Measurements from ENCODE around the gene ILRUN. TPM values are rescaled to one million over a fixed set of nuclear protein-coding genes. Genes with fewer than 3 reads are reported as not detected.
"Not testable (repeated sequence)": the region's sequence is repeated elsewhere in the genome, so short reads cannot be mapped to it uniquely, and the experiment has no call there.

Gene ILRUN
- total and polyA plus RNA-seq, 8 donors, result 43.7 to 82.9 (median 48.3) TPM

GRCh38 chr6:34664256-34664971, 32.2 kb downstream of the ILRUN start:
- DNase-seq (no peak), ATAC-seq (no peak)
- H3K9me3 ChIP-seq, result no peaks in the 10 kb centered on the region
- intact Hi-C loops (cut with DNase I), result no loop called here
- H3K4me3 ChIP-seq, result no peak overlapping the region
- TF ChIP-seq CTCF (IDR thresholded peaks at IDR 0.05), result no peak
- no peaks in the 10 kb centered on the region for H3K27me3 ChIP-seq
- H3K27ac ChIP-seq, result peak overlapping the region; percentile 65 to 75
- no peaks in the 10 kb centered on the region for H3K36me3 ChIP-seq
- peaks cover 19 to 63% of the 10 kb centered on the region in 2 donors for H3K4me1 ChIP-seq

- Histone ChIP-seq H3K27me3 (no peaks in the 10 kb centered on the region), H3K9me3 (no peaks in the 10 kb centered on the region), H3K4me3 (no peak overlapping the region), H3K27ac (peak overlapping the region; percentile 65 to 75), H3K4me1 (peaks cover 19 to 69% of the 10 kb centered on the region in 2 donors), H3K36me3 (no peaks in the 10 kb centered on the region)
- no peak for DNase-seq
- intact Hi-C loops (cut with DNase I), result no loop called here
- TF ChIP-seq CTCF (IDR thresholded peaks at IDR 0.05), result no peak
- peak; percentile 55 for ATAC-seq
These were observed 32.7 kb downstream of the ILRUN start for GRCh38 chr6:34663831-34664255.

GRCh38 chr6:34663371-34663770, 33.2 kb downstream of the ILRUN start:
- Histone ChIP-seq H3K27ac (peak overlapping the region; percentile 65 to 75), H3K36me3 (no peaks in the 10 kb centered on the region), H3K27me3 (no peaks in the 10 kb centered on the region), H3K9me3 (no peaks in the 10 kb centered on the region), H3K4me3 (no peak overlapping the region), H3K4me1 (peaks cover 22 to 74% of the 10 kb centered on the region in 2 donors)
- DNase-seq, result no peak
- no peak for ATAC-seq
- intact Hi-C loops (cut with DNase I), result no loop called here
- no peak for TF ChIP-seq CTCF (IDR thresholded peaks at IDR 0.05)

- H3K27me3 ChIP-seq, result no peaks in the 10 kb centered on the region
- DNase-seq (no peak), ATAC-seq (no peak)
- no peaks in the 10 kb centered on the region for H3K36me3 ChIP-seq
- H3K27ac ChIP-seq, result no peak overlapping the region
- no peak overlapping the region for H3K4me3 ChIP-seq
- TF ChIP-seq CTCF (IDR thresholded peaks at IDR 0.05), result no peak
- intact Hi-C loops (cut with DNase I), result no loop called here
- no peaks in the 10 kb centered on the region for H3K9me3 ChIP-seq
- peaks cover 28 to 82% of the 10 kb centered on the region in 2 donors for H3K4me1 ChIP-seq
These were observed 35.2 kb downstream of the ILRUN start for GRCh38 chr6:34661357-34661756.

- H3K4me3 ChIP-seq, result no peak overlapping the region
- no peak for TF ChIP-seq CTCF (IDR thresholded peaks at IDR 0.05)
- H3K4me1 ChIP-seq, result peaks cover 23 to 75% of the 10 kb centered on the region in 2 donors
- intact Hi-C loops (cut with DNase I), result no loop called here
- H3K27me3 ChIP-seq, result no peaks in the 10 kb centered on the region
- H3K27ac ChIP-seq, result peak overlapping the region; percentile 87 to 93
- H3K9me3 ChIP-seq, result no peaks in the 10 kb centered on the region
- ATAC-seq, result no peak
- DNase-seq, result no peak
- H3K36me3 ChIP-seq, result peaks cover 0 to 3% of the 10 kb centered on the region in 2 donors
These were observed 37.8 kb downstream of the ILRUN start for GRCh38 chr6:34658605-34659265.

GRCh38 chr6:34657979-34658480, 38.5 kb downstream of the ILRUN start:
- Histone ChIP-seq H3K4me1 (peaks cover 22 to 69% of the 10 kb centered on the region in 2 donors), H3K27ac (peak overlapping the region; percentile 87 to 93)
- DNase-seq; H3K9me3 ChIP-seq; H3K4me3 ChIP-seq; intact Hi-C loops (cut with DNase I); H3K27me3 ChIP-seq; H3K36me3 ChIP-seq: not testable (repeated sequence)
- ATAC-seq, result peak; percentile 6
